Brain microvascular endothelial cell (primary cell): ENCODE data around the gene TFDP2.
"Not testable (repeated sequence)": the region's sequence is repeated elsewhere in the genome, so short reads cannot be mapped to it uniquely, and the experiment has no call there.

Experiments used
- DNase-seq: peaks from one replicate; pipeline ENCODE4 v3.0.0-alpha.2; 2020
- H3K27ac ChIP-seq: fragments of 250-450 bp; sonication (Bioruptor Pico); 2 replicates; pipeline ENCODE4 v1.5.1; 2020; ENCODE audit warnings: mild to moderate bottlenecking, moderate library complexity
- H3K27me3 ChIP-seq: fragments of 250-450 bp; sonication (Bioruptor Pico); replicated peaks from 2 replicates; pipeline ENCODE4 v1.5.1; 2020; ENCODE audit warnings: mild to moderate bottlenecking
- H3K36me3 ChIP-seq: fragments of 250-450 bp; sonication (Bioruptor Pico); replicated peaks from 2 replicates; pipeline ENCODE4 v1.5.1; 2020; ENCODE audit warnings: mild to moderate bottlenecking
- H3K4me3 ChIP-seq: 2 replicates; pipeline ENCODE4 v1.5.1; 2011; ENCODE audit warnings: low read depth, mild to moderate bottlenecking, control low read depth, low read length, moderate library complexity
- CTCF ChIP-seq: IDR thresholded peaks from 2 replicates; pipeline ENCODE4 v1.5.1; 2011; ENCODE audit warnings: low read depth, mild to moderate bottlenecking, moderate library complexity, low read length, control low read depth, inconsistent platforms; ENCODE audit errors: missing control alignments
- in situ Hi-C: cut with HindIII; loops from 2 replicates; pipeline ENCODE4 v1.10.0; 2017; ENCODE audit warnings: low sequenced_read_pairs, low pct_ligation_motif_present

Gene TFDP2

DNA sequence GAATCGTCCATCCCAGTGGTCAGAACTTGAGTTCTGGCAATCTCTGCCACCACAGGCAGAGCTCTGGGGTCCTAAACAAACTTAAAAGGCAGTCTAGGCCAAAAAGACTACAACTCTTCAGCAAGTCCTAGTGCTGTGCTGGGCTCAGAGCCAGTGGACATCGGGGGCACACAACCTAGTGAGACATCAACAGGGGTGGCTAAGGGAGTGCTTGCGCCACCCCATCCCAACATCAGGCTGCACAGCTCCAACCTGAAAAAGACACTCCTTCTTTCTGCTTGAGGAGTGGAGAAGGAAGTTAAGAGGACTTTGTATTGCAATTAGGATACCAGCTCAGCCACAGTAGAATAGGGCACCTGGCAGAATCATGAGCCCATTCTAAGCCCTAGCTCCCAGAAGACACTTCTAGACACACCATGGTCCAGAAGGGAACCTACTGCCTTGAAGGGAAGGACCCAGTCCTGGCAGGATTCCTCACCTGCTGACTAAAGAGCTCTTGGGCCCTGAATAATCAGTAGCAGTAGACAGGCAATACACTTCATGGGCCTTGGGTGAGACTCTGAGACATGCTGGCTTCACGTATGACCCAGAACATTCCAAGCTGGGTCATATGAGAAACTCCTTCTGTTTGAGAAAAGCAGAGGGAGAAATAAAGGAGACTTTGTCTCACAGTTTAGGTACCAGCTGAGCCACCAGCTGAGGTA lies 72.0 kb downstream of the TFDP2 start:
- TF ChIP-seq CTCF, result no peak
- H3K4me3 ChIP-seq, result no peak overlapping the region
- in situ Hi-C loops, result no loop called here

DNA sequence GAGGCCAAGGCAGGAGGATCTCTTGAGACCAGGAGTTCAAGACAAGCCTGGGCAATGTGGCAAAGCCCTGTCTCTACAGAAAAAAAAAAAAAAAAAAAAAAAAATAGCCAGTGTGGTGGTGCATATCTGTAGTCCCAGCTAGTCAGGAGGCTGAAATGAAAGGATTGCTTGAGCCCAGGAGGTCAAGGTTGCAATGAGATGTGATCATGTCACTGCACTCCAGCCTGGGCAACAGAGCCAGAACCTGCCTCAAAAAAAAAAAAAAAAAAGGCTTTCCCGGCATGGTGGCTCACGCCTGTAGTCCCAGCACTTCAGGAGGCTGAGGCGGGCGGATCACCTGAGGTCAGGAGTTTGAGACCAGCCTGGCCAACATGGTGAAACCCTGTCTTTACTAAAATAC lies 73.7 kb downstream of the TFDP2 start:
- H3K36me3 ChIP-seq, H3K27ac ChIP-seq, H3K4me3 ChIP-seq, H3K27me3 ChIP-seq, in situ Hi-C loops, DNase-seq: not testable (repeated sequence)

More for the DNA sequence above, 72.0 kb downstream of the TFDP2 start:
- DNase-seq, result no peak
- H3K36me3 ChIP-seq, result no peaks in the 10 kb centered on the region
- H3K27me3 ChIP-seq, result no peaks in the 10 kb centered on the region
- no peak overlapping the region for H3K27ac ChIP-seq

DNA sequence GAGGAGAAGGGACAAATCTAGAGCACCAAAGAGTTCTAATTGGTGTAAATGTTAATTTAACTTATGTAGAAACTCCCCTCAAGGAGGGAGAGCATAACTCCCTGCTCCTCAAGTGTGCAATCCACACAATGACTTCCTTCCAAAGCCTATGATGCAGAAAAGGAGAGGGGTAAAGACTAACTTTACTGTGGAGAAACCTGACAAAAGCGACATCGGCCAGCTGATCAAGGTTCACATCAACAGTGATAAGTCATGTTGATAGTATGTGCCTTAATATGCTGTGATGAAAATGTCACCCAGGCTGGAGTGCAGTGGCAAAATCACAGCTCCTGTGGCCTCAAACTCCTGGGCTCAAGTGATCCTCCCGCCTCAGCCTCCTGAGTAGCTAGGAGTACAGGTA lies 76.5 kb downstream of the TFDP2 start:
- TF ChIP-seq CTCF, result no peak
- Histone ChIP-seq H3K27me3 (no peaks in the 10 kb centered on the region), H3K27ac (no peak overlapping the region), H3K4me3 (no peak overlapping the region), H3K36me3 (no peaks in the 10 kb centered on the region)
- no peak for DNase-seq
- in situ Hi-C loops, result no loop called here

GRCh38 chr3:142065932-142066331 lies 83.4 kb downstream of the TFDP2 start:
- TF ChIP-seq CTCF, result no peak
- in situ Hi-C loops, result no loop called here
- no peak overlapping the region for H3K4me3 ChIP-seq
- no peaks in the 10 kb centered on the region for H3K27me3 ChIP-seq
- no peak overlapping the region for H3K27ac ChIP-seq
- no peak for DNase-seq
- no peaks in the 10 kb centered on the region for H3K36me3 ChIP-seq

- TF ChIP-seq CTCF, result no peak
- H3K4me3 ChIP-seq, result no peak overlapping the region
- H3K27me3 ChIP-seq, result no peaks in the 10 kb centered on the region
- in situ Hi-C loops, result no loop called here
- H3K27ac ChIP-seq, result no peak overlapping the region
- no peak for DNase-seq
- no peaks in the 10 kb centered on the region for H3K36me3 ChIP-seq
These were observed 84.0 kb downstream of the TFDP2 start for GRCh38 chr3:142065344-142065743.

- no peak for TF ChIP-seq CTCF
- no peaks in the 10 kb centered on the region for H3K36me3 ChIP-seq
- H3K27ac ChIP-seq, result no peak overlapping the region
- DNase-seq, result no peak
- H3K4me3 ChIP-seq, result no peak overlapping the region
- H3K27me3 ChIP-seq, result no peaks in the 10 kb centered on the region
- in situ Hi-C loops, result no loop called here
These were observed 84.9 kb downstream of the TFDP2 start for GRCh38 chr3:142064454-142064853.
